ENCODE results near the gene NCBP3. TPM values are rescaled to one million over a fixed set of nuclear protein-coding genes. Genes with fewer than 3 reads are reported as not detected.

NCBP3 gene
- total RNA-seq, 1 experiment from 2014 or later = 28.1 TPM

DNA sequence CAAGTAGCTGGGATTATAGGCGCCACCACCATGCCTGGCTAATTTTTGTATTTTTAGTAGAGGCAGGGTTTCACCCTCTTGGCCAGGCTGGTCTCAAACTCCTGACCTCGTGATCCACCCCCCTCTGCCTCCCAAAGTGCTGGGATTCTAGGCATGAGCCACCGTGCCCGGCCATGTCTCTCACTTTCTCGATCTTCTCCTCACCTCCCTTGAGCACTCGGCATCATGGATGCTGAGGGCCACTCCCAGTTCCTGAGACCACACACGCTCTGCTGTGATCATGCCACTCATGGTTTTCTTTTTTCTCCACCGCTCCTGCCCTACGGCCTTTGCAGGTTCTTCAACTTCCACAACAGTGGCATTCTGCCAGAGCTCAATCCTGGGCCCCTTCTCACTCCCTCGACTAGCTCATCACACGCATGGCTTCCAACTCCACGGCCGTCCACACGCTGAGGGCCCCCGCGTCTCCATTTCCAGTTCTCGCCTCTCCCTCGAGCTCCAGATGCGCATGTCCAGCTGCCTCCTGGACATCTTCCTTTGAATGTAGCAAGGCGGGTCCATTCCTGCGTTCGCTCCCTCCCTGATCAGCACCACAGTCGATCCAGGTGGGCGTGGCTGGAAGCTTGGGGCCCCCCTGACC is 5.5 kb upstream of the NCBP3 start:
- ChIA-PET POLR2A (no interaction called here), CTCF (interaction anchor here (0.6 kb wide), 1 partner anchor 92 kb away, joined by 3 read pairs; no protein-coding TSS in a partner anchor)
- no peaks in the 10 kb centered on the region for H3K36me3 ChIP-seq (ENCODE audit: control insufficient read depth, insufficient read depth, low read length)
- H3K27ac ChIP-seq (ENCODE audit: low read length) = no peak overlapping the region
- no peaks in the 10 kb centered on the region for H3K9me3 ChIP-seq (ENCODE audit: control insufficient read depth, insufficient read depth, low read depth, low read length)
- H3K4me1 ChIP-seq (ENCODE audit: control insufficient read depth, insufficient read depth, low read length) = no peaks in the 10 kb centered on the region; the same call in 1 of the 2 replicates
- ATAC-seq = no peak
- in situ Hi-C loops (cut with HindIII; ENCODE audit: low pct_unique_long_range_greater_than_20kb, low sequenced_read_pairs) (no loop called here), intact Hi-C loops (cut with micrococcal nuclease; ENCODE audit: unreplicated experiment) (no loop called here)
- TF ChIP-seq, protein P1, sequence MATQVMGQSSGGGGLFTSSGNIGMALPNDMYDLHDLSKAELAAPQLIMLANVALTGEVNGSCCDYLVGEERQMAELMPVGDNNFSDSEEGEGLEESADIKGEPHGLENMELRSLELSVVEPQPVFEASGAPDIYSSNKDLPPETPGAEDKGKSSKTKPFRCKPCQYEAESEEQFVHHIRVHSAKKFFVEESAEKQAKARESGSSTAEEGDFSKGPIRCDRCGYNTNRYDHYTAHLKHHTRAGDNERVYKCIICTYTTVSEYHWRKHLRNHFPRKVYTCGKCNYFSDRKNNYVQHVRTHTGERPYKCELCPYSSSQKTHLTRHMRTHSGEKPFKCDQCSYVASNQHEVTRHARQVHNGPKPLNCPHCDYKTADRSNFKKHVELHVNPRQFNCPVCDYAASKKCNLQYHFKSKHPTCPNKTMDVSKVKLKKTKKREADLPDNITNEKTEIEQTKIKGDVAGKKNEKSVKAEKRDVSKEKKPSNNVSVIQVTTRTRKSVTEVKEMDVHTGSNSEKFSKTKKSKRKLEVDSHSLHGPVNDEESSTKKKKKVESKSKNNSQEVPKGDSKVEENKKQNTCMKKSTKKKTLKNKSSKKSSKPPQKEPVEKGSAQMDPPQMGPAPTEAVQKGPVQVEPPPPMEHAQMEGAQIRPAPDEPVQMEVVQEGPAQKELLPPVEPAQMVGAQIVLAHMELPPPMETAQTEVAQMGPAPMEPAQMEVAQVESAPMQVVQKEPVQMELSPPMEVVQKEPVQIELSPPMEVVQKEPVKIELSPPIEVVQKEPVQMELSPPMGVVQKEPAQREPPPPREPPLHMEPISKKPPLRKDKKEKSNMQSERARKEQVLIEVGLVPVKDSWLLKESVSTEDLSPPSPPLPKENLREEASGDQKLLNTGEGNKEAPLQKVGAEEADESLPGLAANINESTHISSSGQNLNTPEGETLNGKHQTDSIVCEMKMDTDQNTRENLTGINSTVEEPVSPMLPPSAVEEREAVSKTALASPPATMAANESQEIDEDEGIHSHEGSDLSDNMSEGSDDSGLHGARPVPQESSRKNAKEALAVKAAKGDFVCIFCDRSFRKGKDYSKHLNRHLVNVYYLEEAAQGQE (IDR thresholded peaks at IDR 0.05; ENCODE audit: insufficient read depth in 1 of 2, low read depth in 2 of 2, low read length in 1 of 2) = no peak
- TF ChIP-seq TCF7L2 (IDR thresholded peaks at IDR 0.05; ENCODE audit: low read depth, low read length) (no peak), POLR2AphosphoS5 (IDR thresholded peaks at IDR 0.05; ENCODE audit: low read depth, low read length) (no peak), SIN3A (IDR thresholded peaks at IDR 0.05; ENCODE audit: borderline replicate concordance, insufficient read depth, low read depth, low read length) (no peak)
- TF ChIP-seq, protein P2, sequence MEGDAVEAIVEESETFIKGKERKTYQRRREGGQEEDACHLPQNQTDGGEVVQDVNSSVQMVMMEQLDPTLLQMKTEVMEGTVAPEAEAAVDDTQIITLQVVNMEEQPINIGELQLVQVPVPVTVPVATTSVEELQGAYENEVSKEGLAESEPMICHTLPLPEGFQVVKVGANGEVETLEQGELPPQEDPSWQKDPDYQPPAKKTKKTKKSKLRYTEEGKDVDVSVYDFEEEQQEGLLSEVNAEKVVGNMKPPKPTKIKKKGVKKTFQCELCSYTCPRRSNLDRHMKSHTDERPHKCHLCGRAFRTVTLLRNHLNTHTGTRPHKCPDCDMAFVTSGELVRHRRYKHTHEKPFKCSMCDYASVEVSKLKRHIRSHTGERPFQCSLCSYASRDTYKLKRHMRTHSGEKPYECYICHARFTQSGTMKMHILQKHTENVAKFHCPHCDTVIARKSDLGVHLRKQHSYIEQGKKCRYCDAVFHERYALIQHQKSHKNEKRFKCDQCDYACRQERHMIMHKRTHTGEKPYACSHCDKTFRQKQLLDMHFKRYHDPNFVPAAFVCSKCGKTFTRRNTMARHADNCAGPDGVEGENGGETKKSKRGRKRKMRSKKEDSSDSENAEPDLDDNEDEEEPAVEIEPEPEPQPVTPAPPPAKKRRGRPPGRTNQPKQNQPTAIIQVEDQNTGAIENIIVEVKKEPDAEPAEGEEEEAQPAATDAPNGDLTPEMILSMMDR (IDR thresholded peaks at IDR 0.05) = no peak
- BruUV-seq (replicated peaks) = no TSS peak
- no peaks in the 10 kb centered on the region for H3K27me3 ChIP-seq (ENCODE audit: control insufficient read depth, insufficient read depth, low read length)
- DNase-seq (ENCODE audit: low read depth, low spot score) = no peak
- no peak overlapping the region for H3K4me3 ChIP-seq (ENCODE audit: low read depth in 2 of 2, low read length in 2 of 2)

DNA sequence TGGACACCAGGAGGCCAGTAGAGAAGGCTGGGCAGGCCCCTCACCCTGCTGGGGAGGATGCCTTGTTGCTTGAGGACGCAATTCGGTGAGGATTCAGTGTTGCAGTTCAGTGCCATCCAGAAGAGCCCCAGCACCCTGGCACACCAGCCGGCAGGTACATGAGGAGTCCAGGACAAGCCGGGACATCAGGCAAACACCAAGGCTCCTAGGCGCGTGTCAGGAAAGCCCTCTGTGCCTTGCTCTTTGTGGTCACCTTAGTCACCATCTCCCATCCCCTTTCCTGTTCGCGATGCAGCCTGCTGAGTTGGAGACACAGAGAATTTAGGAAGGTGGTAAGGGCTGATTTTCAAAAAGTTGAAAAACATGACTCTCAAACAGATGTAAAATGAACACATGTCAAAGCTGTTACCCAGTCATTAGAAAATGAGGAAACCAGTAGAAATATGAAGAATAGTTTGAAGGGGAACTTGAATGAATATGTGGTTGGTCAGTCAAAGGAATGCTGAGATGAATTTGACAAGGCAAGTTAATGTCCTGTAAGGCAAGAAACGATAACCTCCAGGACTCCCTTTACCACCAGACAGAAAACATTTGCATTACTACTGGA is 2.3 kb upstream of the NCBP3 start:
- intact Hi-C loops (cut with micrococcal nuclease; ENCODE audit: unreplicated experiment) = no loop called here
- no peak overlapping the region for H3K4me3 ChIP-seq (ENCODE audit: low read depth in 2 of 2, low read length in 2 of 2)
- BruUV-seq (replicated peaks) = no TSS peak
- no peaks in the 10 kb centered on the region for H3K9me3 ChIP-seq (ENCODE audit: control insufficient read depth, insufficient read depth, low read depth, low read length)
- DNase-seq (ENCODE audit: low read depth, low spot score) = no peak
- H3K27ac ChIP-seq (ENCODE audit: low read length) = no peak overlapping the region
- TF ChIP-seq POLR2AphosphoS5 (IDR thresholded peaks at IDR 0.05; ENCODE audit: low read depth, low read length) (no peak), TCF7L2 (IDR thresholded peaks at IDR 0.05; ENCODE audit: low read depth, low read length) (no peak), SIN3A (IDR thresholded peaks at IDR 0.05; ENCODE audit: borderline replicate concordance, insufficient read depth, low read depth, low read length) (no peak)
- TF ChIP-seq, protein P2 (IDR thresholded peaks at IDR 0.05) = no peak
- TF ChIP-seq, protein P1 (IDR thresholded peaks at IDR 0.05; ENCODE audit: insufficient read depth in 1 of 2, low read depth in 2 of 2, low read length in 1 of 2) = no peak
- H3K36me3 ChIP-seq (ENCODE audit: control insufficient read depth, insufficient read depth, low read length) = no peaks in the 10 kb centered on the region; the same call in 1 of the 2 replicates
- H3K4me1 ChIP-seq (ENCODE audit: control insufficient read depth, insufficient read depth, low read length) = peaks cover 8% of the 10 kb centered on the region
- H3K27me3 ChIP-seq (ENCODE audit: control insufficient read depth, insufficient read depth, low read length) = no peaks in the 10 kb centered on the region
- ChIA-PET CTCF (no interaction called here), POLR2A (no interaction called here)
- ATAC-seq = no peak
- in situ Hi-C loops (cut with HindIII; ENCODE audit: low pct_unique_long_range_greater_than_20kb, low sequenced_read_pairs) = no loop called here

Measured in Panc1 (cell line).